AG09319 (cell line): ENCODE data around the gene CCR9.

Source experiments
- DNase-seq: peaks from one replicate; pipeline ENCODE4 v3.0.0-alpha.2; 2010; ENCODE audit warnings: low read depth; ENCODE audit errors: extremely low read depth
- TF ChIP-seq, protein P1 (sequence below): IDR thresholded peaks from 2 replicates; pipeline ENCODE4 v1.5.1; 2011; ENCODE audit warnings: low read depth, mild to moderate bottlenecking, inconsistent platforms, low read length, moderate library complexity

Gene CCR9

DNA sequence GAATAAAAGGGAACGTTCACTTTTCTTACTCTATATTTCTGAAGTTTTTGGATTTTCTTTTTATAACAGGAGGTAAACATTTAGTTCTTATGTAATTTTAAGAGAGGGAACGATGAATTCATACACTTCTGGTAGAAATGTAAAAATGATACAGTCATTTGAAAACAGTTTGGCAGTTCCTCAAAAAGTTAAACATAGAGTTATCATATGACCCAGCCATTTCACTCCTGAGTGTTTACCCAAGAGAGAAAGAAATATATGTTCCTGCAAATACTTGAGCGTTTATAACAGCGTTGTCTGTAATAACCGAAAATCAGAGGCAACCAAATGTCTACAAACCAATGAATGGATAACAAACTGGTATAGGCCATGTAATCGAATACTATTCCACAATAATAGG is 20.8 kb upstream of the CCR9 start:
- TF ChIP-seq, protein P1, sequence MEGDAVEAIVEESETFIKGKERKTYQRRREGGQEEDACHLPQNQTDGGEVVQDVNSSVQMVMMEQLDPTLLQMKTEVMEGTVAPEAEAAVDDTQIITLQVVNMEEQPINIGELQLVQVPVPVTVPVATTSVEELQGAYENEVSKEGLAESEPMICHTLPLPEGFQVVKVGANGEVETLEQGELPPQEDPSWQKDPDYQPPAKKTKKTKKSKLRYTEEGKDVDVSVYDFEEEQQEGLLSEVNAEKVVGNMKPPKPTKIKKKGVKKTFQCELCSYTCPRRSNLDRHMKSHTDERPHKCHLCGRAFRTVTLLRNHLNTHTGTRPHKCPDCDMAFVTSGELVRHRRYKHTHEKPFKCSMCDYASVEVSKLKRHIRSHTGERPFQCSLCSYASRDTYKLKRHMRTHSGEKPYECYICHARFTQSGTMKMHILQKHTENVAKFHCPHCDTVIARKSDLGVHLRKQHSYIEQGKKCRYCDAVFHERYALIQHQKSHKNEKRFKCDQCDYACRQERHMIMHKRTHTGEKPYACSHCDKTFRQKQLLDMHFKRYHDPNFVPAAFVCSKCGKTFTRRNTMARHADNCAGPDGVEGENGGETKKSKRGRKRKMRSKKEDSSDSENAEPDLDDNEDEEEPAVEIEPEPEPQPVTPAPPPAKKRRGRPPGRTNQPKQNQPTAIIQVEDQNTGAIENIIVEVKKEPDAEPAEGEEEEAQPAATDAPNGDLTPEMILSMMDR = no peak
- no peak for DNase-seq

DNA sequence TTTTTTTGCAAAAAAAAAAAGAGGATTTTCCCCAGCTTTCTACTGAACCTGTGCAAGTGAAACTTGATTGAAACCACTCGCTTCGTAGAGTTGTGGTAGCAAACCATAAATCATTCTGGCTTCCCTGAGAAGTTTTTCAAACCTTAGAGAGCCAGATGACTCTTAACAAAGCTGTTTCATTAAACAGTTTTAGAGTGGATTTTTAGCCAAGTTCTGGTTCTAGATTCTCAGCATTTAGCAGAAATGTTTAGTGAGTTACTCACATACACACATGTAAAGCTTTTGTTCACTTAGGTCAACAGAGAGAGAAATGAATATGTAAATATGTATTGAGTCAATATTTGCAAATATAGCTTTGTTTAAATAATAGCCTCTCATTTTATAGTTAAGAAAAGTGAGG is 18.1 kb upstream of the CCR9 start:
- DNase-seq = no peak
- TF ChIP-seq, protein P1 = no peak

- TF ChIP-seq, protein P1 = no peak
- DNase-seq = no peak
These were observed 17.7 kb upstream of the CCR9 start for GRCh38 chr3:45868650-45869049.

DNA sequence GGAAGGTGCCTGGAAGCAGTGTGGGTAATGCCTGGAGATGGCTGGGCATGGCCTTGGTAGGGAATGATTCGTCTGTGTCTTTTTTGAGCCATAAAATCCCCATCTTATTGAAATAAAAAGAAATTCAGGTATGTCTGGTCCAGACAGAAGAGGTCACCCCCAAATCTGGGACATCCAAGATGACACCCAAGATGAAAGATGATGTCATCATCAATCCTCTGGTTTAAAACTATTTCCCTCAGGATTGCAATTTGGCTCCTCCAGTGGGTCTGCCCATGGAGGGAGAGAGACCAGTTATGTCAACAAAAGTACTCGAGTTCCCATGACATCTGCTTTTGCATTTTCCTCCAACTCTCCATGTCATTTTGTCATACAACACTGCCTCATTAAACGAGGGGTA is 16.7 kb upstream of the CCR9 start:
- TF ChIP-seq, protein P1 = no peak
- DNase-seq = no peak

DNA sequence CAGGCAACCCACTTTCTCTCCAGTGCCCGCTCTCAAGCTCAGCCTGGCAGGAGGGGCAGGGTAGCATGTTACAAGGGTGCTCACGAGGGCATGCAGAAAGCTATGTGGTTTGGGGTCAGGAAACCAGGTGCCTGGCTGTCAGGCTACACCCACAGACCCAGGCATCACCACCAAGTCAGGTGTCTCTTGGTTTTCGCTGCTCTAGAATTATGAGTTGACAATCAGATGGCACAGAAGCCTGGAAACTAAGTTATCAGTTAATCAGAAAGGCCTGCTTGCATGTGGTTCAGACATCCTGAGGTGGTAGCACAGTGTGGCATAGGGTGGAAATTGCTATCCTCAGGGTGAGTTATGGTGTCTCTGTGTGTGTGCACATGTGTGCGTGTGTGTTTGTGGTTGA is 16.2 kb upstream of the CCR9 start:
- DNase-seq = no peak

GRCh38 chr3:45871780-45872179 is 14.6 kb upstream of the CCR9 start:
- no peak for DNase-seq
- TF ChIP-seq, protein P1 = no peak

More for the DNA sequence above, 16.2 kb upstream of the CCR9 start:
- TF ChIP-seq, protein P1 = no peak

- no peak for DNase-seq
- TF ChIP-seq, protein P1 = no peak
These were observed 13.8 kb upstream of the CCR9 start for GRCh38 chr3:45872569-45872968.
